ENCODE results near the gene TGFBI.

DNA sequence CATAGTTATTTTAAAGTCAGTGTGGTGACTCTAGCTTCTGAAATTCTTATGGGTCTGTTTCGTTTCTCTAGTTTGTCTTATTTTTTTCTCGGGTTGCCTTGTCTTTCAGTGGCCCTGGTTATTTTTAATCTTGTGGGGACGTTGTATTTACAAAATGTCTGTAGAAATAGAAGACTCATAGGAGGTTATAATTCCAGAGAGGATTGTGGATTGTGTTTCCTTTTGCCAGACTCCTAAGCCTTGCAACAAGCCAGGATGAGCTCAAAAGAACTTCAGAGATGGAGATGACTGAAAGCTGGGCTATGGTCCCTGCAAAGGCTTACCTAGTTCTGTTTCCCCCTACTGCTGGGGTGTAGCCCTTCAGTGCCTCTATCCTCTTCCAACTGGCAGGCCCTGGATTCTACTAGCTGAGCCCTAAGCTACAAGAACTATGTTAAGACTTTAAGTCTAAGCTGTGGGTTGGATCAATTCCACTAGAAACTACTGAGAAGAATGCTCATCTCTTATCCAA lies 41.8 kb upstream of the TGFBI start:
- TF ChIP-seq NR3C1 (CRISPR knock-in tag; IDR thresholded peaks at IDR 0.05) (no peak), EP300 (IDR thresholded peaks at IDR 0.05; ENCODE audit: low read length) (no peak), KLF16 (IDR thresholded peaks at IDR 0.05) (no peak), DPF2 (IDR thresholded peaks at IDR 0.05) (no peak), HMG20B (CRISPR knock-in tag; IDR thresholded peaks at IDR 0.05) (no peak), ZNF431 (CRISPR knock-in tag; IDR thresholded peaks at IDR 0.05) (no peak), CBX2 (IDR thresholded peaks at IDR 0.05; ENCODE audit: insufficient read depth, low read length, poor library complexity, severe bottlenecking) (no peak)
- TF ChIP-seq, protein P1, sequence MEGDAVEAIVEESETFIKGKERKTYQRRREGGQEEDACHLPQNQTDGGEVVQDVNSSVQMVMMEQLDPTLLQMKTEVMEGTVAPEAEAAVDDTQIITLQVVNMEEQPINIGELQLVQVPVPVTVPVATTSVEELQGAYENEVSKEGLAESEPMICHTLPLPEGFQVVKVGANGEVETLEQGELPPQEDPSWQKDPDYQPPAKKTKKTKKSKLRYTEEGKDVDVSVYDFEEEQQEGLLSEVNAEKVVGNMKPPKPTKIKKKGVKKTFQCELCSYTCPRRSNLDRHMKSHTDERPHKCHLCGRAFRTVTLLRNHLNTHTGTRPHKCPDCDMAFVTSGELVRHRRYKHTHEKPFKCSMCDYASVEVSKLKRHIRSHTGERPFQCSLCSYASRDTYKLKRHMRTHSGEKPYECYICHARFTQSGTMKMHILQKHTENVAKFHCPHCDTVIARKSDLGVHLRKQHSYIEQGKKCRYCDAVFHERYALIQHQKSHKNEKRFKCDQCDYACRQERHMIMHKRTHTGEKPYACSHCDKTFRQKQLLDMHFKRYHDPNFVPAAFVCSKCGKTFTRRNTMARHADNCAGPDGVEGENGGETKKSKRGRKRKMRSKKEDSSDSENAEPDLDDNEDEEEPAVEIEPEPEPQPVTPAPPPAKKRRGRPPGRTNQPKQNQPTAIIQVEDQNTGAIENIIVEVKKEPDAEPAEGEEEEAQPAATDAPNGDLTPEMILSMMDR (IDR thresholded peaks at IDR 0.05 in 2 of 3, conservative IDR thresholded peaks at IDR 0.05 in 1 of 3; ENCODE audit: insufficient read depth in 2 of 3, low read depth in 1 of 3, low read length in 3 of 3) = no peak
